ENCODE results near the gene PTPRB. TPM values are rescaled to one million over a fixed set of nuclear protein-coding genes. Genes with fewer than 3 reads are reported as not detected.
A peak's percentile ranks its signal among the peaks of the same experiment; 100 is the strongest.

The PTPRB gene
- total RNA-seq (2022) (43.2 and 44.5 TPM in 2 replicates), Bru-seq, nascent RNA (percentile 93 among the genes with signal in this experiment), BruChase-seq, experiment 1, labeled RNA remaining after a 6-hour chase (percentile 81 among the genes with signal in this experiment), BruChase-seq, experiment 2, labeled RNA remaining after a 2-hour chase (percentile 76 among the genes with signal in this experiment)
- long read RNA-seq, partial matches to known transcripts, result 4 of 15 reads
- long read RNA-seq, other reads (novel, unspliced or antisense), result 9 of 15 reads

GRCh38 chr12:70637303-70638085 is at the start of gene PTPRB:
PTPRB (minus strand) TSS chr12:70637429; CDS start chr12:70637395, 34 bp downstream.
- Mint-ChIP-seq H3K4me3 (ENCODE audit: low read depth, unreplicated experiment) (no peak within 1 kb of the TSS), H3K36me3 (ENCODE audit: insufficient read depth, unreplicated experiment) (peaks cover 40% of the 10 kb centered on the region), H3K27me3 (ENCODE audit: unreplicated experiment) (no peaks in the 10 kb centered on the region), H3K4me1 (ENCODE audit: low read depth, unreplicated experiment) (peaks cover 22% of the 10 kb centered on the region), H3K9me3 (ENCODE audit: low read depth, unreplicated experiment) (no peaks in the 10 kb centered on the region), H3K27ac (ENCODE audit: unreplicated experiment) (no peak within 1 kb of the TSS)
- intact Hi-C loops (cut with micrococcal nuclease; ENCODE audit: unreplicated experiment), result no loop called here
- no TSS peak for BruUV-seq (replicated peaks)
- no peak for TF ChIP-seq CTCF (IDR thresholded peaks at IDR 0.05; ENCODE audit: unreplicated experiment)
- DNase-seq, result no peak
- CTCF ChIA-PET, result no interaction called here

GRCh38 chr12:70686907-70687306 is 49.7 kb upstream of the PTPRB start:
- CTCF ChIA-PET, result interaction anchor here (0.7 kb wide), 1 partner anchor 1973 kb away, joined by 3 read pairs; no protein-coding TSS in a partner anchor

GRCh38 chr12:70686299-70686698 is 49.1 kb upstream of the PTPRB start:
- BruUV-seq (replicated peaks), result no TSS peak
- intact Hi-C loops (cut with micrococcal nuclease; ENCODE audit: unreplicated experiment), result no loop called here
- H3K27me3 Mint-ChIP-seq (ENCODE audit: unreplicated experiment), result no peaks in the 10 kb centered on the region
- no peak for TF ChIP-seq CTCF (IDR thresholded peaks at IDR 0.05; ENCODE audit: unreplicated experiment)
- CTCF ChIA-PET, result no interaction called here
- no peaks in the 10 kb centered on the region for H3K9me3 Mint-ChIP-seq (ENCODE audit: low read depth, unreplicated experiment)
- H3K27ac Mint-ChIP-seq (ENCODE audit: unreplicated experiment), result no peak overlapping the region
- no peak overlapping the region for H3K4me3 Mint-ChIP-seq (ENCODE audit: low read depth, unreplicated experiment)
- peaks cover 13% of the 10 kb centered on the region for H3K36me3 Mint-ChIP-seq (ENCODE audit: insufficient read depth, unreplicated experiment)
- H3K4me1 Mint-ChIP-seq (ENCODE audit: low read depth, unreplicated experiment), result peaks cover 5% of the 10 kb centered on the region
- DNase-seq, result no peak

More at GRCh38 chr12:70686907-70687306, 49.7 kb upstream of the PTPRB start:
- Mint-ChIP-seq H3K4me3 (ENCODE audit: low read depth, unreplicated experiment) (no peak overlapping the region), H3K27me3 (ENCODE audit: unreplicated experiment) (no peaks in the 10 kb centered on the region), H3K36me3 (ENCODE audit: insufficient read depth, unreplicated experiment) (peaks cover 13% of the 10 kb centered on the region), H3K4me1 (ENCODE audit: low read depth, unreplicated experiment) (peaks cover 9% of the 10 kb centered on the region), H3K9me3 (ENCODE audit: low read depth, unreplicated experiment) (no peaks in the 10 kb centered on the region), H3K27ac (ENCODE audit: unreplicated experiment) (no peak overlapping the region)
- intact Hi-C loops (cut with micrococcal nuclease; ENCODE audit: unreplicated experiment), result no loop called here
- DNase-seq, result no peak
- no TSS peak for BruUV-seq (replicated peaks)
- no peak for TF ChIP-seq CTCF (IDR thresholded peaks at IDR 0.05; ENCODE audit: unreplicated experiment)

- BruUV-seq (replicated peaks), result no TSS peak
- CTCF ChIA-PET, result no interaction called here
- Mint-ChIP-seq H3K4me3 (ENCODE audit: low read depth, unreplicated experiment) (no peak overlapping the region), H3K36me3 (ENCODE audit: insufficient read depth, unreplicated experiment) (peaks cover 18% of the 10 kb centered on the region), H3K4me1 (ENCODE audit: low read depth, unreplicated experiment) (no peaks in the 10 kb centered on the region), H3K9me3 (ENCODE audit: low read depth, unreplicated experiment) (no peaks in the 10 kb centered on the region), H3K27ac (ENCODE audit: unreplicated experiment) (no peak overlapping the region), H3K27me3 (ENCODE audit: unreplicated experiment) (no peaks in the 10 kb centered on the region)
- intact Hi-C loops (cut with micrococcal nuclease; ENCODE audit: unreplicated experiment), result no loop called here
- DNase-seq, result no peak
- TF ChIP-seq CTCF (IDR thresholded peaks at IDR 0.05; ENCODE audit: unreplicated experiment), result no peak
Measured at GRCh38 chr12:70683976-70684375, 46.7 kb upstream of the PTPRB start.

Data from Calu3 (cell line).